Activated CD8-positive, alpha-beta T cell treated with anti-CD3 and anti-CD28 coated beads for 36 hours (primary cell): Measurements from ENCODE around the gene TBCA. TPM values are rescaled to one million over a fixed set of nuclear protein-coding genes. Genes with fewer than 3 reads are reported as not detected.

Experiments used
- ATAC-seq: fragments of 200-7000 bp; cut with Tn5 transposase; one replicate; pipeline ENCODE4 v1.10.0; 2021; ENCODE audit warnings: mild to moderate bottlenecking, moderate library complexity
- CTCF ChIA-PET: fragments of 350-600 bp; sonication (Branson Sonifier 250); formaldehyde crosslinking; loops from one replicate; lab custom pipeline; 2021; ENCODE audit warnings: antibody characterized with exemption; lab: Charles Lee
- POLR2A ChIA-PET: fragments of 350-600 bp; sonication (Branson Sonifier 250); formaldehyde crosslinking; loops from one replicate; lab custom pipeline; 2021; ENCODE audit warnings: antibody characterized with exemption; lab: Charles Lee
- DNase-seq: peaks from one replicate; pipeline ENCODE4 v3.0.0-alpha.2; 2020
- H3K27ac Mint-ChIP-seq: one replicate; pipeline ENCODE4 v1.8.0; 2021; ENCODE audit warnings: mild to moderate bottlenecking, mixed read lengths
- H3K27me3 Mint-ChIP-seq: one replicate; pipeline ENCODE4 v1.8.0; 2021; ENCODE audit warnings: mixed read lengths
- H3K36me3 Mint-ChIP-seq: one replicate; pipeline ENCODE4 v1.8.0; 2021; ENCODE audit warnings: low read depth, mixed read lengths
- H3K4me1 Mint-ChIP-seq: one replicate; pipeline ENCODE4 v1.8.0; 2021; ENCODE audit warnings: low read depth, mixed read lengths
- H3K4me3 Mint-ChIP-seq: one replicate; pipeline ENCODE4 v1.8.0; 2021; ENCODE audit warnings: mild to moderate bottlenecking, moderate library complexity, mixed read lengths
- H3K9me3 Mint-ChIP-seq: one replicate; pipeline ENCODE4 v1.8.0; 2021; ENCODE audit warnings: mixed read lengths
- CTCF ChIP-seq: fragments of 200-600 bp; IDR thresholded peaks from one replicate; pipeline ENCODE4 v1.8.0; 2022; ENCODE audit warnings: antibody characterized with exemption, mild to moderate bottlenecking
- intact Hi-C: fragments of 100-400 bp; cut with micrococcal nuclease; formaldehyde crosslinking; loops from one replicate; pipeline ENCODE4 v1.10.0; 2022
- total RNA-seq, 2 experiments: library from RNA; stranded (reverse); gene quantifications; one replicate each; pipeline ENCODE4 v1.2.3, GENCODE V29; 2021

Gene TBCA
- total RNA-seq, 2 experiments from 2014 or later = 192 to 196 TPM

DNA sequence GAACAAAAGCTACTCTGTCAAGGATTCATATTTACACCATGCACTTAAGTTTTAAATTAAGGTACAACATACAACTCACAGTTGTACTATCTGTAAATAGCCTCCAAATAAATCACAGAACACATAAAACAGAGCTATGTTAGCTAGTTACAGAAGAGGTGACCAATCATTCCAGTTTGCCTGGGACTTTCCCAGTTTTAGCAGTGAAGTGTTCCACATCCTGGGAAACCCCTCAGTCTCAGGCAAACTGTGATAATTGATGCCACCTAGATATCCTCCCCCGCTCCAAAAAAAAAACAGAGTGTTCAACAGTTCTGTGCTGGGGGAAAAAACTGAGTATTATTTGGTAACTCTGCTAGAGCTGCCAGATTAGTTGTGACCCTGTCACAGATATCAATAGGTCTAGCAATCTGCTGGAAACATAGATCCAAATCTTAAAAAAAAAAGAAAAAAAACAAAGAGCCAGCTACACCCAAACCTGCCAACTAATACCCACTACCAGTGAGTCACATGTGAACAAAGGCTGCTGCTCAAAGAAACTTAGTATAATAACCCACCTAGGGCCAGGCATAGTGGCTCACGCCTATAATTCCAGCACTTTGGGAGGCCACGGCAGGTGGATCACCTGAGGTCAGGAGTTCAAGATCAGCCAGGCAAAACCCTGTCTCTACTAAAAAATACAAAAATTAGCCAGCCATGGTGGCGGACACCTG is 5.7 kb downstream of the TBCA start:
- DNase-seq (no peak), ATAC-seq (peak; percentile 55)
- ChIA-PET CTCF (interaction anchor here (1.5 kb wide), 1 partner anchor 18 kb away, joined by 5 read pairs; no protein-coding TSS in a partner anchor), POLR2A (interaction anchor here (0.8 kb wide), 1 partner anchor 17 kb away, joined by 3 read pairs; no protein-coding TSS in a partner anchor)
- H3K9me3 Mint-ChIP-seq = no peaks in the 10 kb centered on the region
- TF ChIP-seq CTCF = no peak
- H3K4me1 Mint-ChIP-seq = peaks cover 65% of the 10 kb centered on the region
- H3K36me3 Mint-ChIP-seq = peaks cover 54% of the 10 kb centered on the region
- no peak overlapping the region for H3K4me3 Mint-ChIP-seq
- intact Hi-C loops = no loop called here
- H3K27ac Mint-ChIP-seq = no peak overlapping the region
- H3K27me3 Mint-ChIP-seq = no peaks in the 10 kb centered on the region

- intact Hi-C loops = no loop called here
- H3K9me3 Mint-ChIP-seq = no peaks in the 10 kb centered on the region
- ChIA-PET CTCF (interaction anchor here (1.5 kb wide), 1 partner anchor 17 kb away, joined by 5 read pairs; no protein-coding TSS in a partner anchor), POLR2A (interaction anchor here (1.2 kb wide), 1 partner anchor 21 kb away, joined by 3 read pairs; no protein-coding TSS in a partner anchor)
- H3K27ac Mint-ChIP-seq = no peak overlapping the region
- no peaks in the 10 kb centered on the region for H3K27me3 Mint-ChIP-seq
- TF ChIP-seq CTCF = no peak
- H3K4me1 Mint-ChIP-seq = peaks cover 59% of the 10 kb centered on the region
- H3K4me3 Mint-ChIP-seq = no peak overlapping the region
- no peak for DNase-seq
- no peak for ATAC-seq
- H3K36me3 Mint-ChIP-seq = peaks cover 48% of the 10 kb centered on the region
Measured at GRCh38 chr5:77768978-77769377, 7.2 kb downstream of the TBCA start.

- Mint-ChIP-seq H3K27ac (no peak overlapping the region), H3K27me3 (no peaks in the 10 kb centered on the region), H3K9me3 (peaks cover 1% of the 10 kb centered on the region), H3K4me1 (peaks cover 50% of the 10 kb centered on the region), H3K36me3 (peaks cover 52% of the 10 kb centered on the region), H3K4me3 (no peak overlapping the region)
- TF ChIP-seq CTCF = no peak
- ChIA-PET POLR2A (no interaction called here), CTCF (no interaction called here)
- intact Hi-C loops = no loop called here
- ATAC-seq (no peak), DNase-seq (no peak)
Measured at GRCh38 chr5:77767301-77767700, 8.8 kb downstream of the TBCA start.

DNA sequence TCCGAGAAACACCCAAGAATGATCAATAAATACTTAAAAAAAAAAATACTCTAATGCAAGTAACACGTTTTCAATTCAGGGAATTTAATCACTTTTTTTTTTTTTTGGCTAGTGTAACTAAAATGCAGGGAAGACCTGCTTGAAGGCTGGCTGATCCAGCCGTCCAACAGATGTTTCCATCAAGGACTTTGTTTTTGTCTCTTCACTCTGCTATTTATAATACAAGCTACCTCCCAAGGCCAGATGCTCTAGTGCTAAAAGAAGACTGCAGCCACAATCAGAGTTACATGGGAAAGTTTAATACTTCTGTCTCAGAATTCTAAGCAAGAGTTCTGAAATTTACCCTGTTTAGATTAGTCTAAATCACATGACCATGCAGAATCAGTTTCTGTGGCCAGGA is 14.5 kb downstream of the TBCA start:
- intact Hi-C loops = no loop called here
- H3K9me3 Mint-ChIP-seq = peaks cover 1% of the 10 kb centered on the region
- ChIA-PET POLR2A (no interaction called here), CTCF (no interaction called here)
- no peak overlapping the region for H3K27ac Mint-ChIP-seq
- H3K4me3 Mint-ChIP-seq = no peak overlapping the region
- no peak for TF ChIP-seq CTCF
- ATAC-seq (no peak), DNase-seq (no peak)
- peaks cover 53% of the 10 kb centered on the region for H3K36me3 Mint-ChIP-seq
- H3K27me3 Mint-ChIP-seq = no peaks in the 10 kb centered on the region
- H3K4me1 Mint-ChIP-seq = peaks cover 41% of the 10 kb centered on the region

GRCh38 chr5:77758141-77758938 is 17.8 kb downstream of the TBCA start:
- no peaks in the 10 kb centered on the region for H3K9me3 Mint-ChIP-seq
- H3K27ac Mint-ChIP-seq = no peak overlapping the region
- H3K27me3 Mint-ChIP-seq = no peaks in the 10 kb centered on the region
- H3K4me3 Mint-ChIP-seq = no peak overlapping the region
- no peak for TF ChIP-seq CTCF
- intact Hi-C loops = no loop called here
- peaks cover 37% of the 10 kb centered on the region for H3K4me1 Mint-ChIP-seq
- POLR2A ChIA-PET = no interaction called here
- H3K36me3 Mint-ChIP-seq = peaks cover 41% of the 10 kb centered on the region
- no peak for DNase-seq
- ATAC-seq = no peak
- CTCF ChIA-PET = no interaction called here
